ENCODE measurements around the gene MCM3.

The MCM3 gene

GRCh38 chr6:52284460-52285176 lies at the start of gene MCM3:
TSS of gene MCM3 (minus strand) at chr6:52284742. CDS start at chr6:52284674, 68 bp downstream.
- H3K4me3 ChIP-seq (ENCODE audit: low read depth, low read length) = peak within 1 kb of the TSS; percentile 72
- peak; percentile 100 for DNase-seq (ENCODE audit: low read depth)
- no peak for TF ChIP-seq CTCF (IDR thresholded peaks at IDR 0.05; ENCODE audit: insufficient read depth, low read depth, low read length, missing control alignments)

- no peak for TF ChIP-seq CTCF (IDR thresholded peaks at IDR 0.05; ENCODE audit: insufficient read depth, low read depth, low read length, missing control alignments)
- no peak overlapping the region for H3K4me3 ChIP-seq (ENCODE audit: low read depth, low read length)
- no peak for DNase-seq (ENCODE audit: low read depth)
Observed at GRCh38 chr6:52333840-52334200, 49.3 kb upstream of the MCM3 start.

- H3K4me3 ChIP-seq (ENCODE audit: low read depth, low read length) = no peak overlapping the region
- TF ChIP-seq CTCF (IDR thresholded peaks at IDR 0.05; ENCODE audit: insufficient read depth, low read depth, low read length, missing control alignments) = no peak
- DNase-seq (ENCODE audit: low read depth) = no peak
Observed at GRCh38 chr6:52331793-52332457, 47.4 kb upstream of the MCM3 start.

GRCh38 chr6:52330470-52330869 lies 45.9 kb upstream of the MCM3 start:
- TF ChIP-seq CTCF (IDR thresholded peaks at IDR 0.05; ENCODE audit: insufficient read depth, low read depth, low read length, missing control alignments) = no peak
- no peak overlapping the region for H3K4me3 ChIP-seq (ENCODE audit: low read depth, low read length)
- no peak for DNase-seq (ENCODE audit: low read depth)

- TF ChIP-seq CTCF (IDR thresholded peaks at IDR 0.05; ENCODE audit: insufficient read depth, low read depth, low read length, missing control alignments) = no peak
- no peak overlapping the region for H3K4me3 ChIP-seq (ENCODE audit: low read depth, low read length)
- DNase-seq (ENCODE audit: low read depth) = no peak
Observed at GRCh38 chr6:52328729-52329128, 44.2 kb upstream of the MCM3 start.

- DNase-seq (ENCODE audit: low read depth) = no peak
- TF ChIP-seq CTCF (IDR thresholded peaks at IDR 0.05; ENCODE audit: insufficient read depth, low read depth, low read length, missing control alignments) = no peak
- no peak overlapping the region for H3K4me3 ChIP-seq (ENCODE audit: low read depth, low read length)
Observed at GRCh38 chr6:52328303-52328662, 43.7 kb upstream of the MCM3 start.

Data from GM12865 (cell line).